CD4-positive, alpha-beta T cell treated with Interleukin-2 at 100 ng/mL for 4 hours (primary cell): ENCODE measurements around the gene C18orf63.
A peak's percentile ranks its signal among the peaks of the same experiment; 100 is the strongest.

Source experiments
- DNase-seq: peaks from one replicate; pipeline ENCODE4 v3.0.0-alpha.2; 2020; ENCODE audit warnings: low spot score

The C18orf63 gene

DNA sequence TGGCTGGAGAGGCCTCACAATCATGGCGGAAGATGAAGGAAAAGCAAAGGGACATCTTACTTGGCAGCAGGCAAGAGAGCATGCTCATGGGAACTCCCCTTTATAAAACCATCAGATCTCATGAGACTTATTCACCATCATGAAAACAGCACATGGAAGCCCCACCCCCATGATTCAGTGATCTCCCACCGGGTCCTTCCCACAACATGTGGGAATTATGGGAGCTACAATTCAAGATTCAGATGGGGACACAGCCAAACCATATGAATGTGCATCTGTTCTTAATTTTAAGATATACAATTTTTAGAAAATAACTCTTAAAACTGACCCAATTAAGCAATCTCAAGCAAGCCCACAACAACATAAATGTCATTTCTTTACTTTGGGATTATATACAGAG, 12.6 kb downstream of the C18orf63 start:
- no peak for DNase-seq

DNA sequence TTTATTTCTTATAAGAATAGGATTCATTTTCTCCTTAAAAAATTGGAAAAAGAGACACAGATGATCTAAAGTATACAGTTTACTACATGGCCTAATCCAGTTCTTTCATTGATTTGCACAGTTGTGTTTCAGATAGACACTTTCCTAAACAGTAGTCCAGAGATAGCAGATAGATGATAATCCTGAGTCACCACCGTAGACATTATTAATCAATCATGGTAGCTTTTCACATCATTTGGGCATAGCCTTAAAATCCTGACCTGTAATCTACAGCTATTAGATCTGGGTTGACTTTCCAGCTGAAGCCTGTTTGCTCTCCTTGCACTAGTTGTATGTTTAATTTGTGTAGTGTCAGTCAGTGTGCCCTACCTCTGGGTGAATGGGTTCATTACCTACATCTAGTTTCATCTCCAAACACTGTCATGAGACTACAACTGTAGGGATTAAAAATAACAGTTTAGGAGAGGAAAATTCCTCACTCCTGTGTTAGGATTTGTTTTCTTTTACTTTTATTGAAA, 14.1 kb downstream of the C18orf63 start:
- no peak for DNase-seq

DNA sequence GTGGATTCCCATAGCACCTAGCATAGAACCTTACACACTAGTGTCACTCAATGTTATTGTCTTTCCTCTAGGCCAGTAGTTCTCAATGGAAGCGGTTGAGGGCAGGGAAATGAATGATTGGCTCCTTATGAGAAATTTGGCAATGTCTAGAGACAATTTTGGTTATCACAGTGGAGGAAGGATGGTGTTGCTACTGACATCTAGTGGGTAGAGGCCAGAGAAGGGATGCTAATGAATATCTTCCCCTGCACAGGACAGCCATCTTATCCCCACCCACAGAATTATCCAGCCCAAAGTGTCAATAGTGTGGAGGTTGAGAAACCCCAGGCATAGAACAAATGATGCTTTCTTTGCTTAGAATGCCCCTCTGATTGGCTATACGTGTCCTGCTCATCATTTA, 15.8 kb downstream of the C18orf63 start:
- no peak for DNase-seq

DNA sequence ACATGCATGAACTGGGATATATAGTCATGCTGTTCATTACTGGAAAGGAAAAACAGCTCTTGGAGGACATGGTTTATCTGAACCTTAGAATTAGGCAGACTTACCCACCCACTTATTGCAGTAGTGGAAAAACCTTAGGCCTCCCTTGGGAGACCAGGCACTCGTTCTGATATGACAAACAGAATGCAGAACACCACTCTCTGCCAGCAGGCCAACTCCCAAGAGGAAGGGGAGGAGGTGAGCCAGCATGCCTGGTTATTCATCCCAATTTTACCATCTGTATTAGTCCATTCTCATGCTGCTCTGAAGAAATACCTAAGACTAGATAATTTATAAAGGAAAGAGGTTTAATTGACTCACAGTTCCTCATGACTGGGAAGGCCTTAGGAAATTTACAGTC, 17.5 kb downstream of the C18orf63 start:
- no peak for DNase-seq

DNA sequence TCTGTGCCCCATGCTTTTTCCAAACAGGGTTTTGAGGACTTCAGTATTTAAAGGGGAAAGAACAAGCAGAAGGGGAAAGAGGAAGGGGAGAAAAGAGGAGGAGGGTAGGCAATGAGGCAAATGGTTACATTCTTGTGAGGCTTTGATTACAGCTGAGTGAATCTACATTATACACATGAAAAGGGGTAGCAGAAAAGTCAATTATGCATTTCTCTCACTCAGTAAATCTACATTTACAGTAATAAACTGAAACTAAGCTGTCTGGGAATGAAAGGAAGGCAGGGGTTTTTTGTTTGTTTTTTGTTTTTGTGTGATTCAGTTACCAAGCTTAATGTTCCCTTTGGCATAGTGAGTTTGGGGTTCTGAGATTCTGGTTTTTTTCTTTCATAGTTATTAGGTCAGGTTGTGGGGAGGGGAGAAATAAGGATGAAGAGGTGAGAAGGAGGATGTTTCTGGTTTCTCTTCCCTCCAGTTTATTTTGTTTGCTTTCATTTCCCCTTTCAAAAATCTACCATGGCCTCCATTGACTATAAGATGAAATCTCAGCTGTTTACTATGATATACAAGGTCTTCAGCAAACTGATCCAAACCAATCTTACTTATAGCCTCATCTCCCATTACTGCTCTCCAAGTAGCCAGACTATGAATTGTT, 18.7 kb downstream of the C18orf63 start:
- no peak for DNase-seq

DNA sequence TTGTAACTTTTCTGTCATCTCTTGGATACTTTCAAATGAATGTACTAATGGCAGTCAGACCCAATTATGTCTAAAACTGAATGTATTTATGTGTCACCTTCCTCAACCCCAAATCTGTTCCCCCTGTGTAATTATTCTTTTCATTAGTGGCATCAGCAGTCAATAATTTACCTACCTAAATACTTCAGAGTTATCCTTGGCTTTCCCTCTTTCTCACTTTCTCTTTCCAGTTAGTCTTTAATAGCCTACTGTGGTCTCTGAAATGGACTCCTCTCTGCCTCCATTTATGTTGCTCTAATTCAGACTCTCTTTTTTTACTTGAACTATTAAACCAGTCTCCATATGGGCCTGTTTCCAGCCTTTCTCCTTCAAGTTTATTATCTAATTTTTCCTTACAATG, 21.0 kb downstream of the C18orf63 start:
- no peak for DNase-seq

DNA sequence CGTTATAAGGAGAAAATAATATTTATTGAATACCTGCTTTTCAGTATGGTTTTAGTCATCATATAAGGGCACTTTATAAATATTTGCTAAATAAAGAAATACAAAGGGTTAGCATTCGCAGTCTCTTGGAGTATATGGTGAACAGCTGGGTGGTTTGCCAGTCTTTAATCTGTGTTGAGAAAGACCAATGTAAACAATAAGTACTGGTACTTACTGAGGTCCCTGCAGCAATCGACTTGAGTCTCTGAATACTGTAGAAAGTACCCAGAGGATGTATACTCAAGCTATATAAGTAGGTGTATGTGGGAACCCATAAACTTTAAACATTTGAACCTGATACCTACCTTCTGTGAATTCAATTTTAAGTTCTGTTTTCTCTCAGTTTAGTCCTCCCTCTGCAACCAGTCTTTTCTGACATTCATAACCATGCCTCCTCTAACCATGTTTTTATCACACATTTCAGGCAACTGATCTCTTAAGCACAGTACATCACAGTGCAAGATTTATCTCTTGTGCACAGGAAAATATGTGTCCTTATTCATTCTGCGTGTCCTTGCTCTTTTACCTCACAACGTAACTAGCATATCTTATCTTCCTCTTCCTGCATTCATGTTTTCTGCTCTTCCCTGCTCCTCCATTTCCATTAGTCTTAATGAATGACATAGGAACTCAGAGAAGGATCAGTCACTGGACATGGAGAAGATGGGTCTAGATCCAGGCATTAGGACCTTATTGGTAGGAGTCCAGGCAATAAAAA, 21.7 kb downstream of the C18orf63 start:
- no peak for DNase-seq

DNA sequence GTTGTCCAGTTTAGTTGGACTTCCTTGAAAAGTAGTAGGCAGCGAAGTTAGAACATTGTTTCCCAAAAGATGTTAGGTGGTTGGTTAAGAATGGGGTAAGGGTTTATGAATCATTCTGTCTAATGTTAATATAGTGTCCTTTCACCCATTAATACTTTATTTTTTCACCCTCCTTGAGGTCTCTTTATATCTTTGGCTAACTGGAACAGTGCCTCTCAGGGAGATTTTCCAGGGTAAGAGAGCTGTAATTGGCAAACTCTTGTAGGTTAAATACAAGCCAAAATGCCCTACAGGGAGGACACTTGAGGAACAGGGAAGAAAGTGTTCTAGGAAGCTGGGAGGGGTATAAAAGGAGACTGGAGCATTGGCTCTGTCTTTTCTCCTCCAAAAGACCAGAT, 22.3 kb downstream of the C18orf63 start:
- DNase-seq, result no peak

DNA sequence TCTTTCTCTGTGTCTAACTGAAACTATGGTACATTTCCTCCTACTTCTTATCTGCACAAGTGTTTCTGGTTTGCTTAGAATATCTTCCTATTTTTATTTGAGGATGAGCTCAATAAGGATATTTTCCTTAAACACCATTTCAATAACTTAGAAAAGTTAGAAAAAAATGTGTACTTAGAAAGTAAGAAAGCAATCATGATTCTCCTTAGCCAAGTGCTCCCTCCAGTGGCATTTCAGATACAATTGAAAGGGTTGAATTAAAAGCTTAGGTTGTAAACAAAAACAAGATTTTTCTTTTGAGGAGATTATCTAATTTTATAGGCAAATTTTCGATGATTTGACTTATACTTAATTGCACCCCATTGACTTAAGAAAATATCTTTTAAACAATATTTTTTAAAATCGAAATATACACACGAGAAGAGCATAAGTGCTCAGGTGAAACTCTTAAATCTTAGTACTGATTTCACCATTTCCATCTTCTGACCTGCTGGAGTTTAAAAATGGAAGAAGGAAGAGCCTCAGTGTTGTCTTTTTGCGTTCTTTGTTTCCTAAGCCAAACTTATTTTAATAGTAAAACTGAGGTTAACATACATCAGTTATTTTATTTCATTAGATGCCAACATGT, 26.9 kb downstream of the C18orf63 start:
- DNase-seq, result peak; percentile 39

DNA sequence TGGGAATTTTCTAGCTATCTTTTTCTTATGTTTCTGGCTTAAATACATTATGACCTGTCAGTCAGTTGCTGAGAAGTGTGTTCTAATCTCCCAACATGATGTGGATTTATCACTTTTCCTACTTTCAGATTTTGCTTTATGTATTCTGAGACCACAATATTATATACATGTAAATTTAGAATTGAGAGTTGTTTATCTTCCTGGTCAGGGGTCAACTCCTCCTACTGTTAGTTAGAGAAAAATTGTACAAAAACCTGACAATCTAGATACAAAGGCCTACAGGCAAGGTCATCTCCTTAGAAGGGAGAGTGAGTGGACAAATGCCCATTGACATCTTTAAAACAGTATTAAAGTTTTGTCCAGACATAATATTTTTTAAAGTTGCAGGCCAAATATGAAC, 30.6 kb downstream of the C18orf63 start:
- no peak for DNase-seq

DNA sequence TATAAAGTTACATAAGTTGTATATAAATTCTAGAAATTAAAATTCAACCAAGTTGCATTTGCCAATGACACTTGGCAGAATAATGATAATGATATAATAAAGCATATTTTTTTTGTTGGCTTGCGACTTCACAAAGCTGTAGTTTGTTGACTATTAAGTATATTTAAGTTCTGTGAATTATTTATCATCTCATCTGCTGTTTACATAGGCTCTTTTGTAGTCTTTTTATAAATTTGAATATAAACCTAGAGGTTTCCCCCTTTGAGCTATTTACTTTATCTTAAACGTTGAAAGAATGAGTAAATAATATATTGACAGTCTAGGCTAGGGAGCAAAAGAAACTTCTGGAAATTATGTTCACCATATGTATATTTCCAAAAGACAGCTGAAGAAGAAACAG, 32.9 kb downstream of the C18orf63 start:
- no peak for DNase-seq

DNA sequence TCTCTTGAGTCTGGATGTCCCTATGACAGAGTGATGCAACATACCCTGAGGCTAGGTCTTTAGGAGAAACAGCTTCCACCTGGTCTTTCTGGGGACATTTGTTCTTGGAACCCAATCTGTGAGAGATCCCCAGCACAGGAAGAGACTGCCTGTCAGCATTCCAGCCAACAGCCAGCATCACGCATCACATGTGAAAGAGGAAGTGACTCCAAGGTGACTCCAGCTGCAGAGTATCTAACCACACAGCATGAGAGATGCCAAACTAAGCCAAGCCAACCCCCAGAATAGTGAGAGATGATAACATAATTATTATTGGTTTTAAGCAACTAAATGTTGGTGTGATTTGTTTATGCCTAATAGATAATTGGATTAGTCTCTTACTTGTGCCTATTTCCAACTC, 35.7 kb downstream of the C18orf63 start:
- DNase-seq, result no peak

DNA sequence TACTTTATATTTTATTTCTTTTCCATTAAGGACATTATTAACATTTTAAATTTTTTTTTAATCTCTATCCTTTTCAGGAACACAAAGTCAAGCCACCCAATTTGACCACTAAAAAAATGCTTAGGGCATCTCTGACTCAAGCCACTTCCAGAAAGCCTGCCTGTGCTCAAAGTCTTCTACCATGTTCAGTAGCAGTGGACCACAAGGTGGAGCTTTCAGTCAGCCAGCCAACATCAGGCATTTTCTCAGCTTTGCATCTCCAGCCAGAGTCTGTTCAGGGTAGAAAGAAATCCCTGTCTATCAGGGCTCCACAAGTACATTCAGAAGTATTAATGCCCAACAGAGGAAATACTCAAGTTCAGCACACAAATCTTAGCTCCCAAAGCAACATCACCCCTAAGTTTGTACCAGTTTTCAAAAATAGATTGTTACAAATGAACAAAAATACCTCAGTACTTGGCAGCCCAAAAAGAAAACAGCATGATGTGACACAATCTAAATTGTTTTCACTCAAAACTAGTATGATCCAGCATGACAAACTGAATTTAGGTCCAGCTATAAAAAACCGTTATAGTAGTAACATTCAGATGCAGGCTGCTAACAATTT, 37.6 kb downstream of the C18orf63 start:
- peak; percentile 66 for DNase-seq

DNA sequence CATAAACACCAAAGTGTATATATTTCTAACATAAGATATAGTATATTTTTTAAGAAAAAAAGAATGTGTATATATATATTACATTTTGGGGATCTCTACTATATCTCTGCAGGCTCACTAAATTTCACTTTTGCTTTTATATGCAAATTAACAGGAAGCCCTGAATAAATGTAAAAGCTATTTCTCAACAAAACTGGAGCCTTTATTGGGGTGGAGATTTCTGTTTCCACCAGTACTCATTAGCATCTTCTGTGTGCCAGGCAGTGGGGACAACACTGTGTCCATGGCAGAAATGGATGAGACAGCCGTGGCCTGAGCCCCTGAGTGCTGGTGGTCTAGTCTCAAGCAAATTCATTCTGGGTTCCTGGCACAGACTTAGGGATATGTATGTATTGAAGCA, 41.3 kb downstream of the C18orf63 start:
- DNase-seq, result no peak

DNA sequence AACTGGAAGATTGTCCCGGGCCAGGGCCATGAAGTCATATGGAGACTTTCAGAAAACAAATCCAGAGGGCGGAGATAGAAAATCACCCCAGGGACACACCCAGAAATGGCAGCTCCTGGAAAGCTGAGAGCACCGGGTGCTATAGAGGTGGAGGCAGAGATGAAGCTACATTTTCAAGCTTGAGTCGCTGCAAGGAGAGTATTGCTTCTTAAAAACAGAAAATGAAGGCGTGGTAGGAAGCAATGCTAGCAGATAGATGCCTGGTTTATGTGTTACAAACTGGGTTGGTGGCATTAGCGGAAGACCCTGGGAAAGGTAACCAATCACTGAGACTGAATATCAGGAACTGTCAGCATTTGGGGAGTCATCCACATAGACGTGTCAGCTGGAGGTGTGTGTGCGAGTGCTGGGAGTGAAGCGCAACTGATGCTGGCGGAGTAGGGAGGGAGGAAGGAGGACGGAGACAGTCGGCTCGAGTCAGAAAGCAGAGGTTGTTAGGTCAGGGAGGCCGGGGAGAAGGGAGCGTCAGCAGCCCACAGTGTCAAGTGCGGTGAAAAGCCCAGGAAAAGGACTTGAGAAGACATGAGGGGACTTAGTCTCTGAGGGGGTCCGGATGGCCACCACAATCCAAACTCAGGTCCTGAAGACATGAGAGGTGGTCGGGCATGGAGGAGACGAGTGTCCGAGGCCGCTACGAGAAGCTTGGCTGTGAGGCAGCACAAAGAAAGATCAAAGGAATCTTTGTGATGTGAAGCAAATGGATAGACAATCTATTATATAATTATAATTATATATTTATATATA, 45.4 kb downstream of the C18orf63 start:
- no peak for DNase-seq

DNA sequence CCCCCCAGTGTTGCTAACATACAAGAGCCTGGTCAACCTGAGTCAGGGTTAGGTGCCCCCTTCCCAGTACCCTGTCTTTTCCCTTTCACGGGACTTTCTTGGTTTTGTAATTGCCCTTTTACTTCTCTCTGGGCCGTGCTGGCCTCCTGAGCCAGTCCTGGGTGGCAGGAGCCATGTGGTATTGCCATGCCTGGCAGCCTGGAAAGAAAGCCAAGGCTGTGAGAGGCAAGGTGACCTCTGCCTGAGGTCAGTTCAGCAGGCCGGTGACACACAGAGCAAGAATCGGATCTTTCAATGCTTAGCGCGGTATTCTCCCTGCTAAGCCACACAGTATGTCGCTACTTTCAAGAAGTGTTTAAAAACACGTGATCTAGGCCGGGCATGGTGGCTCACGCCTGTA, 52.3 kb downstream of the C18orf63 start:
- no peak for DNase-seq

DNA sequence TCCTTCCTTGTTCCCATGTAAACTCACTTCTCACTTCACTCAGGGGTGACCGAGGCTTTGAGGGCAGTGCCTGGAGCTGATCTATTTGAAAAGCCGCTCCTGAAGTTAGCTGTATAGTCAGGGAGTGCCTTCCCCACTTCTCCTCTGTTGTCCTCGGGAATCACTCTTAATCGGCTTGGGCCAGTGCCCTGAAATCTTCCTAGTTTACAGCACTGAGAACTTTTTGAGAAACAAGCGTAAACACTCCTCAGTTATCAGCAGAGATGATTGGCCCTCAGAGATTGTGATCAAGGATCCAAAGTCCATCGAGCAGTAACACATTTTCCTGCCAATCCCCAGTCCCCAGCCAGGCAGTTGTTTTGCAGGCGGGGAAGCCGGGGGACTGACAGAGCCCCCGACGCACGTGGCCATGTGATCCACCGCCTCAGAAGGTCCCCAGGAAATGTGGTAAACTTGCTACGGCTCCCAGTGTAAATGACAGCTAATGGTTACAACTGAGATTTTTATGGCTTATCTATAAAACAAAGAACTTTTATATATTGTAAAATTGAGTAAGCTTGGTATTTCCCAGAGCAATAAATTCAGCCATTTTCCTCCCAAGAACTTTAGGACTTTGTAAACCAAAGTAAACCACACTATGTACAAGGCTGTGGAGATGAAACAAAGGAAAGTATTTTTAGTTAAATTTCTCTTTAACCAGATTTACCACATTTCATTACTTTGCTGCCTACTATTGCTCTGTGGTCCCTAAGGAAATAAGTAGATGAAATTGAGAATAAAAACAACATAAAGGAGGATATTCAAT, 53.5 kb downstream of the C18orf63 start:
- DNase-seq, result no peak

DNA sequence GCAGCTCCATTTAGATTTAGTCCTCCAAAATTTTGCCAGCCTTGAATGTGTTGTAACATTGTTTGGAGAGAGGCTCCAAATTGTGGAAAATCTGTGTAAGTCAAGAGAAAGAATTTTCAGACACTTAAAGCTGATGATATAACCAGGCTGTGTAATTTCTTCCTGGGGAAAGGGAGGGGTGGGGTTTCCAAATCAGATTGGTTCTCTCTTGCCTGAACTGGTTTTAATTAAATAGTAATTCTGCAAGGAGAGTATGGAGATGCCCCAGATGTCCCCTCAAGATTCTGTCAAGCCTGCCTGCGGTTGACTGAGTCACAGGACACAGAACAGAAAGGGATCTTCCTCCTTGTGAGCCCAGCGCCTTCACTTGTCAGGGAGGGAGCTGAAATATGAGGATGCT, 54.5 kb downstream of the C18orf63 start:
- DNase-seq, result no peak

DNA sequence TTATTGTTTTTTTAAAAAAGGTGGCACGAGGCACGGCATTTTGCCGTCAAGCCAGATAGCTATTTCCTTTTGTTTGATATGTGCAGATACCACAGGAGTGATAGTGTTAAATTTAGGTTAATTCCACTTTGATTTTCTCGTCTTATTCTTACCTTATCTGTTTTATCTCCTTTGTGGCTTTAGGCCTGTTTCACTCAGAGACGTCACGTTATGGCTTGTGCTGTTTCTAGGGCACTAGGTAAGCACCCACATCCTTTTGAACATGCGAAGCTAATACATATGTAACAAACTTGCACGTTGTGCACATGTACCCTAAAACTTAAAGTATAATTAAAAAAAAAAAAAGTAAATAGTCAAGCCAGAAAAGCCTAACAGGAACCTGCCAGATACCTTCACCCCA, 57.8 kb downstream of the C18orf63 start:
- peak; percentile 75 for DNase-seq

DNA sequence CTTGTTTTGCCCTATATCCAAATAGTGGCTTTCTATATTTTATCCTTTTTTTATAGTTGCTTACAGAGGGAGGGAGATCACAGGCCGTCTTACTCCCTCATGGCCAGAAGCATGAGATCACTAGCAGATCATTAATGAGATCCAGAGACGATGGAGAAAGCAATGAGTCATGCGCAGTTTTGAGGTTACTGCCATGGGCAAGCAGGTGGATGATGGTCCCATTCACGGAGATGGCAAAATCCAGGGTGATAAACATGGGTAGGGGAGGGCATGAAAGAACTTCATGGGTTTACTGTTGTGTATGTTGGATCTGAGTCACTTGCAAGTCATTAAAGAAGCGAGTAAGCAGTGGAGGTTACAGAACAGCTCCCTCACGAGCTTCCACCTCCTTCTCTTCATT, 60.4 kb downstream of the C18orf63 start:
- no peak for DNase-seq

DNA sequence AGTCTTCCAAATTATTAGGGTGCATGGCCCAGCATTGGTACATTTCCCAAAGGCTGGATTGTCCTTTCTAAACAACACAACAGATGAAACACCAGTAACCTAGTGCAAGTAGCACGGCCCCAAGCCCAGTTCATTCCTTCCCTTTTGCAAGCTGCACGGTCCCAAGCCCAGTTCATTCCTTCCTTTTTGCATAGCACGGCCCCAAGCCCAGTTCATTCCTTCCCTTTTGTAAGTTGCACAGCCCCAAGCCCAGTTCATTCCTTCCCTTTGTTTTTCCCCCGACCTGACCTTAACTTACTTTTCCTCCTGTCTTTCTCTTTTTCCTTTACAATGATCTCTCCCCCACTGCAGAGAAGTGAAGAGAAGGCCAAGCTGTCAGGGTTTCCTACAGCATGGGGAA, 60.9 kb downstream of the C18orf63 start:
- DNase-seq, result no peak
